GM21515 (cell line): Measurements from ENCODE around the gene SP1.
"Not testable (repeated sequence)": the region's sequence is repeated elsewhere in the genome, so short reads cannot be mapped to it uniquely, and the experiment has no call there.

ENCODE experiments used
- ATAC-seq: cut with Tn5 transposase; IDR thresholded peaks from one replicate; pipeline ENCODE4 v1.9.1; 2021; ENCODE audit not compliant: unreplicated experiment

SP1 gene

DNA sequence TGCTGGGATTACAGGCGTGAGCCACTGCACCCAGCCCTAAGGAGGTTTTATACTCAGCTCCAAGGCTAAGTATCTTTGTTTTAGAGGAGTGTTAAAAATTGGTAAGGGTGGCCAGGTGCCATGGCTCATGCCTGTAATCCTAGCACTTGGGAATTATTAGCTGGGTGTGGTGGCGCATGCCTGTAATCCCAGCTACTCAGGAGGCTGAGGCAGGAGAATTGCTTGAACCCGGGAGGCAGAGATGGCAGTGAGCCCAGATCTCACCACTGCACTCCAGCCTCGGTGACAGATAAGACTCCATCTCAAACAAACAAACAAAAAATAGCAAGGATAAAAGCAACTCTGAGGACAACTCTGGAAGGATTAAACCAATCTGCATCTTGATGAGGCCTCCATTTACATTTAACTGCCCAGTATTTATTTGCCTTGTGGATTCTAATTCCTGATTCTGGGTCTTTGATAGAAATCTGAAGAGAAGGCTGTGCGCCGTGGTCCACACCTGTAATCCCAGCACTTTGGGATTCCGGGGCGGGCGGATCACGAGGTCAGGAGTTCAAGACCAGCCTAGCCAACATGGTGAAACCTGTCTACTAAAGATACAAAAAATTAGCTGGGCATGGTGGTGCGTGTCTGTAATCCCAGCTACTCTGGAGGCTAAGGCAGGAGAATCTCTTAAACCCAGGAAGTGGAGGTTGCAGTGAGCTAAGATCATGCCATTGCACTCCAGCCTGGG is 64.8 kb downstream of the SP1 start:
- ATAC-seq: not testable (repeated sequence)

DNA sequence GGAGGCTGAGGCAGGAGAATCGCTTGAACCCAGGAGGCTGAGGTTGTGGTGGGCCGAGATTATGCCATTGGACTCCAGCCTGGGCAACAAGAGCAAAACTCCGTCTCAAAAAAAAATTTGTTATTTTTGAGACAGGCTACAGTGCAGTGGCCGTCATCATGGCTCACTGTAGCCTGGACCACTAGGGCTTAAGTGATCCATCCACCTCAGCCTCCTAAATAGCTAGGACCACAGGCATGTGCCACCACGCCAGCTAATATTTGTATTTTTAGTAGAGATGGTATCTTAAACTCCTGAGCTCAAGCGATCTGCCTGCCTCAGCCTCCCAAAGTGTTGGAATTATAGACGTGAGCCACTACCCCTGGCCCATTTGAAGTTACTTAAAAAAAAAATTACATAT is 71.0 kb downstream of the SP1 start:
- no peak for ATAC-seq

GRCh38 chr12:53451661-53452158 is 71.7 kb downstream of the SP1 start, which contains the start of gene PCBP2:
Gene PCBP2, plus strand, starts transcription at chr12:53452102. Its CDS starts 2,699 bp downstream, at chr12:53454801.
- ATAC-seq: peak; percentile 94

GRCh38 chr12:53452159-53453077 is 72.4 kb downstream of the SP1 start:
- no peak for ATAC-seq

DNA sequence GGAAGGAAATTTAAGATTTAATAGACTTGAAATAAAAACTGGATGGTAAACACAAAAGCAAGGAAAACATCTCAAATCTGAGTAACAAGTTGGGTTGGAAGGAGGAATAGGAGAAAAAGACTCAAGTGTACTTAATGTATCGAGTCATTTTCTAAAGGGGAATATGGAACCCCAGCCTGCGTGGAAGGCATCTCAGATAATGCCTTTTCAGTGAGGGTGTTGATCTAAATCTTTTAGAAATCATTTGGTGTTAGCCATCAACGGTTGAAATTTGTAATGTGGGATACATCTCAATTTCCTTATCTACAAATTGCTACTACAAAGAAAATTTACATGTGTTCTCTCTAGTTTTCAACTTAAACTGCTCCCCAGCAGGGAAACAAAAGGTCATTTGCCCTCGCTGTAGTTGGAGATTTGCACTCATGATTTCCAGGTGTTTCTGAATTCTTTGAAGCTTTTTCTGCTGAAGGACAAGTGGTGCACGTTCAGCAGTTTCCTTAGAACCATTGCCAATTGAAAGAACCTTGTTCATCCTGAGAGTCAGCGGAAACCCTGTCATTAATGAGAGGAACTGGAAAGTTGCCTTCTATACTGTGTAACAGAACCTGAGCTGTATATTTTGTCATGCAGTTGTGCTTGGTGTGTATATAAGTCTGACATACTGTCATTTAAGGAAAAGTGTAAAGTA is 74.1 kb downstream of the SP1 start:
- no peak for ATAC-seq

- ATAC-seq: no peak
These were observed 74.7 kb downstream of the SP1 start for GRCh38 chr12:53454707-53455106.

DNA sequence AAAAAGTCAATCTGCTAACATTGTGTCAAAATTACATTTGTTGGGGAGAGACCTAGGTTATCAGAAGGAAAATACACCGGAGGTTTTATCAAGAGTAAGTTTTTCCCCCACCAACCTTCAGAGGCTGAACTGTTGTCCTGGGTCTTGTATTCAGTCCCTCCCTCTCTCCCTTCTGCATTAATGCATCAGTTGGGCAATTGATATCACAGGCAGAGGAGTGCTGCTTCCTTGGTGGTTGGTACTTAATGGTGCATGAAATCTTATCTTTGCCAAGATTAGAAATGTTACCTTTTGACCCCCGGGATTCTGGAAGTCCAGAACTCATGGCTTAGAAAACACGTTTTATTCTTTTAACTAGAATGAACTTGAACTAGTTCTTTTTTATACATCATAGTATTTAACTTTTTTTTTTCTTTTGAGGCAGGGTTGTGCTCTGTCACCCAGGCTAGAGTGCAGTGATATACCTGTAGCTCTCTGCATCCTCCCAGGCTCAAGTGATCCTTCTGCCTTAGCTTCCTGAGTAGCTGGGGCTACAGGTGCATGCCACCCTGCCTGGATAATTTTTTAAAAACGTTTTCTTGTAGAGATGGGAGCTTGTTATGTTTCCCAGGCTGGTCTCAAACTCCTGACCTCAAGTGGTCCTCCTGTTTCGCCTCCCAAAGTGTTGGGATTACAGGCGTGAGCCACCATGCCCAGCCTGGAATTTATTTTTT is 76.8 kb downstream of the SP1 start:
- ATAC-seq: no peak

- ATAC-seq: no peak
These were observed 79.1 kb downstream of the SP1 start for GRCh38 chr12:53459097-53459496.

GRCh38 chr12:53461059-53461458 is 81.1 kb downstream of the SP1 start:
- no peak for ATAC-seq

DNA sequence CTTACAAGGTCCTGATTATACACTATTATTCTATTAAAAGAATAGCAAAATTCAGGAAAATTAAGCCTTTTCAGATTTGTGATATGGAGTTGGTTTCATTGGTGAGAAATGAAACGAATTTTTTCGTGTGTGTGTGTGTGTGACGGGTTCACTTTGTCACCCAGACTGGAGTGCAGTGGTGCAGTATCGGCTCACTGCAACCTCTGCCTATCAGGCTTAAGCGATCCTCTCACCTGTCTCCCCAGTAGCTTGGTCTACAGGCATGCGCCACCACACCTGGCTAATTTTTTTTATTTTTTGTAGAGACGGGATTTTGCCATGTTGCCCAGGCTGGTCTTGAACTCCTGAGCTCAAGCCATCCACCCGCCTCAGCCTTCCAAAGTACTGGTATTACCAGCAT is 81.6 kb downstream of the SP1 start:
- no peak for ATAC-seq

- ATAC-seq: no peak
These were observed 83.0 kb downstream of the SP1 start for GRCh38 chr12:53462935-53463334.

DNA sequence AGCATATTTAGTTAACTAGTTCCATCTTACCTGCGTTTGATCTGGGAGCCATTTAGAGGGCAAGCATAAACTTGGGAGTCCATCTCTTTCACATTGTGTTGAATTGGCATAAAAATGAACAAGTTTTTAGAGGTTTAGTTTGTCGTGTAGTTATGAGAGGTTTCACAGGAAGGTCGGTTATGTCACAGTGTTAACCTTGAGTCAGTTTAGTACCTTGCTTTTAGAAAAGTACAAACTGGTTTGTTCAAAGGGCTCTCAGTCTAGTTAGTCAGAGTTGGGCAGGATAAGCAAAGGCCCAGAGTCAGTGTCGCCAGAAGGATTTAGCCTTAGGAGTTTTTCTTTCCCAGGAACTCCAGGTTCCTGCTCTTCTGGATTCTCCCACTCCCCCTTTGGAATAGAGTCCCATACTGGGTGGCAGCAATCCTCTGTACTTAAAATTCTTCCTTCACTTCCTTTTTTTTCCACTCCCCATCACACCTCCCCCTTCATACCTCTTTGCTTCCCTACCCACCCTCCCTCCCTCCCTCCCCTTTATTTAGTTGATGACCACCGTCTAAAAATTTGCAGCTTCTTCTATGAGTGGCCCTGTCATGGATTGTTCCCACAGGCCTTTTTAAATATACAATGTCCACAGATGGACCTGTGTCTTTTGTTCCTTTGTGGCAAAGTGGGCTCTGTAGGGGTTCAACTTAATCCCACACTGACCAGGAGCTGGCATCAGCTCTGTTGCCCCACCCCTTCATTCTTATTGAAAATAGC is 84.0 kb downstream of the SP1 start:
- no peak for ATAC-seq

DNA sequence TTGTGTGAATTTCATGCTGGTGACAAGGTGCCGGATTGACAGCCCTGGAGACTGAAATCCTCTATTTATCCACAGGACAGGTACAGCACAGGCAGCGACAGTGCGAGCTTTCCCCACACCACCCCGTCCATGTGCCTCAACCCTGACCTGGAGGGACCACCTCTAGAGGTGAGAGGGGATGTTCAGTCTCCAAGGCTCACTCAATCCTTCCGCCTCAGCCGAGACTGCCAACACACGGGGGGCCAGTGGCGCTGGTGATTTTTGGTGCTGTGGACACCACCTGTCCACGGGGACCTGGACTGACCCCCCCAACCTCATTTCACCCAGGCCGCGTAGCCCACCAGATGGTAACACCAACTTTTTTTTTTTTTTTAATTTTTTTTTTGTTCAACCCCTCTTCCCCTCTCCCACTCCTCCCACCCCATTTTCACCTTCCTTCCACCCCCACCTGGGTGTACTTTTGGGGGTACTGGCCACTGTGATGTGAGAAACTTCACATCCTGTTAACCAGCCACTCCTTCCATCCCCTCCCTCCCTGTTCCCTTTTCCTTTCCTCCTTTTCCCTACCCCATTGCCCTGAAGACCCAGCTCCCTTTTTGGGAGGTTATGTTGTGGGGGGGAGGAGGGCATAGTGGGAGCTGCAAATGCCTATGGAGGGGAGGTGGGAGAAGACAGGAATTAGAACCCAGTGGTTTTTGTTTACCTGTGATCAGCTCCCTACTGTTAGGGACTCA is 84.9 kb downstream of the SP1 start:
- ATAC-seq: no peak

DNA sequence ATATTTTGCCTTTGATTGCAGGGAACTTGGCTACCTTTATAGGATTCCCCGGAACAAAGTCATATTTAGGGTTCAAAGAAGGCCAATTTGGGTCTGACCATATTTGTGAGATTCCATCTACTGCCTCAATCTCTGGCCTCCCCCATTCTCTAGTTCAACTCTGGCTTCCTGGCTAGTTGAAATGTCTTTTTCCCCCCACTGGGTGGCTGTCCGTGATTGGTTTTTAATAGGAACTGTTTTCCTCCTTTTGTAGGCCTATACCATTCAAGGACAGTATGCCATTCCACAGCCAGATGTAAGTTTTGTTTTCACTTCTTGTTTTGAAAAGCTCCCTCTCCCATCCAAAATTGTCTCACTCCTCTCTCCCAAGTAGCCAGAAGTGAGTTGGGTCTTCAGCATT is 85.7 kb downstream of the SP1 start:
- no peak for ATAC-seq
